HG03159 (cell line): ENCODE measurements around the gene MAN1B1.

Source experiments
- ATAC-seq: cut with Tn5 transposase; IDR thresholded peaks from one replicate; pipeline ENCODE4 v1.9.1; 2021; ENCODE audit warnings: mild to moderate bottlenecking, moderate library complexity; ENCODE audit not compliant: unreplicated experiment

MAN1B1 gene

GRCh38 chr9:137068539-137069507 is 18.0 kb upstream of the MAN1B1 start:
- no peak for ATAC-seq

- peak; percentile 22 for ATAC-seq
Measured at GRCh38 chr9:137069508-137070091, 17.2 kb upstream of the MAN1B1 start.

- ATAC-seq: peak; percentile 80
Measured at GRCh38 chr9:137070201-137070905, 16.4 kb upstream of the MAN1B1 start, which contains the start of gene SAPCD2. SAPCD2 (minus strand) TSS chr9:137070557; CDS start chr9:137070460, 97 bp downstream.

- ATAC-seq: no peak
Measured at GRCh38 chr9:137070906-137071275, 15.9 kb upstream of the MAN1B1 start.

- no peak for ATAC-seq
Measured at GRCh38 chr9:137071282-137071681, 15.5 kb upstream of the MAN1B1 start.

GRCh38 chr9:137073992-137074399 is 12.8 kb upstream of the MAN1B1 start:
- no peak for ATAC-seq

- ATAC-seq: no peak
Measured at GRCh38 chr9:137074657-137075274, 12.0 kb upstream of the MAN1B1 start.

GRCh38 chr9:137075275-137075775 is 11.5 kb upstream of the MAN1B1 start:
- ATAC-seq: no peak

- ATAC-seq: no peak
Measured at GRCh38 chr9:137076636-137077009, 10.2 kb upstream of the MAN1B1 start.

- peak; percentile 57 for ATAC-seq
Measured at GRCh38 chr9:137077010-137077747, 9.6 kb upstream of the MAN1B1 start, which contains the start of gene UAP1L1. UAP1L1 (plus strand) TSS chr9:137077517; CDS start chr9:137077533, 16 bp downstream.

GRCh38 chr9:137077758-137078693 is 8.8 kb upstream of the MAN1B1 start:
- peak; percentile 18 for ATAC-seq

- ATAC-seq: no peak
Measured at GRCh38 chr9:137078701-137079400, 7.9 kb upstream of the MAN1B1 start.

GRCh38 chr9:137079401-137079787 is 7.4 kb upstream of the MAN1B1 start:
- no peak for ATAC-seq

- ATAC-seq: no peak
Measured at GRCh38 chr9:137080260-137081122, 6.3 kb upstream of the MAN1B1 start.

- ATAC-seq: no peak
Measured at GRCh38 chr9:137082222-137082924, 4.4 kb upstream of the MAN1B1 start.

- no peak for ATAC-seq
Measured at GRCh38 chr9:137082925-137083290, 3.9 kb upstream of the MAN1B1 start.
